Measurements from ENCODE around the gene LYPD8. TPM values are rescaled to one million over a fixed set of nuclear protein-coding genes. Genes with fewer than 3 reads are reported as not detected.
"Not testable (repeated sequence)": the region's sequence is repeated elsewhere in the genome, so short reads cannot be mapped to it uniquely, and the experiment has no call there.

LYPD8 gene
- total and polyA plus RNA-seq, 2 donors (not counting 3 experiments of a cell fraction or from before 2014, with no cell fraction given) = not detected

DNA sequence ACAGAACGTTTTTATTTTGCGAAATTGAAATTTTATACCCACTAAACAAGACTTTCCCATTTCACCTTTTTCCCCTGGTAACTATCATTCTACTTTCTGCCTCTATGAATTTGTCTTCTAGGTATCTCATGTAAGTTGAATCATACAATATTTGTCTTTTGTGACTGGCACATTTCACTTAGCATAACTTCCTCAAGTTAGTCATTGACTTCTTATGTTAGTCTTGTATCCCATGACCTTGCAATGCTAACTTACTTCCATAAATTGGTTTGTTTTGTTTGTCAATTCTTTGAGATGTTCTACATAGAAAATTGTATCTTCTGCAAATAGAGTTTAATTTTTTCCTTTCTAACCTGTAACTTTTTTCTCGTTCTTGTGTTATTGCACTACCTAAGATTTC, 43.2 kb upstream of the LYPD8 start:
- no peaks in the 10 kb centered on the region for H3K9me3 ChIP-seq (replicated peaks; ENCODE audit: control insufficient read depth, insufficient read depth, low read length)
- intact Hi-C loops (cut with micrococcal nuclease) = no loop called here
- POLR2A ChIA-PET = no interaction called here
- H2AFZ ChIP-seq (ENCODE audit: low read depth, low read length) = no peak overlapping the region
- H3K27ac ChIP-seq (ENCODE audit: insufficient read depth, low read depth, low read length) = no peak overlapping the region
- TF ChIP-seq FOS (IDR thresholded peaks at IDR 0.05; ENCODE audit: borderline replicate concordance, insufficient read depth, low read length) (no peak), EZH2 (IDR thresholded peaks at IDR 0.05; ENCODE audit: borderline replicate concordance, low read depth, low read length, severe bottlenecking) (no peak), CTCF (IDR thresholded peaks at IDR 0.05; ENCODE audit: extremely low read depth in 1 of 2, insufficient read depth in 1 of 2, low read depth in 1 of 2, low read length in 2 of 2) (no peak), GATA2 (IDR thresholded peaks at IDR 0.05; ENCODE audit: insufficient read depth, insufficient read length, low read depth, low read length) (no peak), MYC (IDR thresholded peaks at IDR 0.05; ENCODE audit: low read depth, low read length) (no peak), POLR2AphosphoS5 (IDR thresholded peaks at IDR 0.05; ENCODE audit: insufficient read depth, low read depth, low read length) (no peak), JUN (IDR thresholded peaks at IDR 0.05; ENCODE audit: borderline replicate concordance, insufficient read depth, insufficient read length, low read depth) (no peak), POLR2A (IDR thresholded peaks at IDR 0.05; ENCODE audit: low read depth, low read length) (no peak)
- TF ChIP-seq, protein P1, sequence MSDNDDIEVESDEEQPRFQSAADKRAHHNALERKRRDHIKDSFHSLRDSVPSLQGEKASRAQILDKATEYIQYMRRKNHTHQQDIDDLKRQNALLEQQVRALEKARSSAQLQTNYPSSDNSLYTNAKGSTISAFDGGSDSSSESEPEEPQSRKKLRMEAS (IDR thresholded peaks at IDR 0.05; ENCODE audit: insufficient read depth, insufficient read length) = no peak
- dilution Hi-C loops (cut with MboI; ENCODE audit: extremely low pct_ligation_motif_present, low sequenced_read_pairs) = no loop called here
- DNase-seq (ENCODE audit: low read depth, low spot score) = no peak
- no peak overlapping the region for H3K9ac ChIP-seq (replicated peaks; ENCODE audit: extremely low read depth, insufficient read depth, low read length)
- H3K27me3 ChIP-seq (ENCODE audit: control insufficient read depth in 2 of 2, insufficient read depth in 2 of 2, low read length in 2 of 2) = no peaks in the 10 kb centered on the region
- H4K20me1 ChIP-seq (replicated peaks; ENCODE audit: control insufficient read depth, extremely low read depth, insufficient read depth, low read length) = no peaks in the 10 kb centered on the region
- H3K36me3 ChIP-seq (ENCODE audit: control insufficient read depth in 2 of 2, extremely low read depth in 1 of 2, insufficient read depth in 2 of 2, low read length in 2 of 2) = no peaks in the 10 kb centered on the region
- no peak overlapping the region for H3K4me3 ChIP-seq (replicated peaks in 1 of 3; ENCODE audit: insufficient read depth in 1 of 3, low read depth in 1 of 3, low read length in 3 of 3)
- H3K79me2 ChIP-seq (ENCODE audit: control insufficient read depth, insufficient read depth, low read length) = no peaks in the 10 kb centered on the region
- CTCF ChIA-PET = no interaction called here
- H3K4me2 ChIP-seq (ENCODE audit: insufficient read depth, low read length) = no peak overlapping the region
- H3K4me1 ChIP-seq (ENCODE audit: control insufficient read depth, extremely low read depth, insufficient read depth, low read length) = no peaks in the 10 kb centered on the region
- FAIRE-seq = no peak
- H3K9me1 ChIP-seq (replicated peaks; ENCODE audit: control insufficient read depth, extremely low read depth, insufficient read depth, low read length) = no peaks in the 10 kb centered on the region
- no TSS peak for BruUV-seq (replicated peaks)

- not testable (repeated sequence) for DNase-seq (ENCODE audit: low read depth, low spot score); H3K4me2 ChIP-seq (ENCODE audit: insufficient read depth, low read length)
Observed at GRCh38 chr1:248794663-248795062, 39.1 kb upstream of the LYPD8 start.

More at GRCh38 chr1:248794663-248795062, 39.1 kb upstream of the LYPD8 start:
- H3K9me1 ChIP-seq (replicated peaks; ENCODE audit: control insufficient read depth, extremely low read depth, insufficient read depth, low read length); H4K20me1 ChIP-seq (replicated peaks; ENCODE audit: control insufficient read depth, extremely low read depth, insufficient read depth, low read length); dilution Hi-C loops (cut with MboI; ENCODE audit: extremely low pct_ligation_motif_present, low sequenced_read_pairs); H3K36me3 ChIP-seq (ENCODE audit: control insufficient read depth in 2 of 2, extremely low read depth in 1 of 2, insufficient read depth in 2 of 2, low read length in 2 of 2); H2AFZ ChIP-seq (ENCODE audit: low read depth, low read length); BruUV-seq (replicated peaks); H3K9ac ChIP-seq (replicated peaks; ENCODE audit: extremely low read depth, insufficient read depth, low read length); H3K4me3 ChIP-seq (replicated peaks in 1 of 3; ENCODE audit: insufficient read depth in 1 of 3, low read depth in 1 of 3, low read length in 3 of 3); FAIRE-seq; H3K4me1 ChIP-seq (ENCODE audit: control insufficient read depth, extremely low read depth, insufficient read depth, low read length); intact Hi-C loops (cut with micrococcal nuclease); H3K27me3 ChIP-seq (ENCODE audit: control insufficient read depth in 2 of 2, insufficient read depth in 2 of 2, low read length in 2 of 2); CTCF ChIA-PET; H3K79me2 ChIP-seq (ENCODE audit: control insufficient read depth, insufficient read depth, low read length); POLR2A ChIA-PET; H3K9me3 ChIP-seq (replicated peaks; ENCODE audit: control insufficient read depth, insufficient read depth, low read length); H3K27ac ChIP-seq (ENCODE audit: insufficient read depth, low read depth, low read length): not testable (repeated sequence)

Measured in endothelial cell of umbilical vein (primary cell).